Right lobe of liver (tissue), 6 donors: Measurements from ENCODE around the gene RADX. TPM values are rescaled to one million over a fixed set of nuclear protein-coding genes. Genes with fewer than 3 reads are reported as not detected.

Source experiments
- ATAC-seq, 4 donors: fragments of 200-7000 bp; cut with Tn5 transposase; one replicate each; pipeline ENCODE4 v1.9.1; 2020; ENCODE audit warnings: mild to moderate bottlenecking in 4 of 4, moderate library complexity in 4 of 4
- DNase-seq, 3 donors: peaks; one replicate each; pipeline ENCODE4 v3.0.0-alpha.2; 2020
- H3K27ac ChIP-seq, 3 donors: fragments of 200-600 bp; one replicate each; pipeline ENCODE4 v1.8.0; 2022
- H3K27me3 ChIP-seq, 2 donors: fragments of 200-600 bp; one replicate each; pipeline ENCODE4 v1.8.0; 2022
- H3K36me3 ChIP-seq, 4 donors: fragments of 200-600 bp; sonication (generic) in 1 of 4; one replicate each; pipeline versions ENCODE4 v1.5.1 to v1.8.0; 2017 to 2022; ENCODE audit warnings: control low read depth in 1 of 4
- H3K4me1 ChIP-seq, 4 donors: fragments of 200-600 bp; sonication (generic) in 1 of 4; one replicate each; pipeline versions ENCODE4 v1.5.1 to v1.8.0; 2017 to 2022; ENCODE audit warnings: control low read depth in 1 of 4
- H3K4me3 ChIP-seq, 3 donors: fragments of 200-600 bp; one replicate each; pipeline ENCODE4 v1.8.0; 2022
- H3K9me3 ChIP-seq, 4 donors: fragments of 200-600 bp; sonication (generic) in 1 of 4; one replicate each; pipeline versions ENCODE4 v1.5.1 to v1.8.0; 2017 to 2022; ENCODE audit warnings: control low read depth in 1 of 4
- POLR2A ChIP-seq: fragments of 450-650 bp; IDR thresholded peaks from one replicate; pipeline ENCODE4 v1.6.1; 2017; ENCODE audit warnings: antibody characterized with exemption, mild to moderate bottlenecking
- WGBS: methylation state at CpG from one replicate; pipeline ENCODE4 v1.1.6; 2018; ENCODE audit warnings: low coverage, low lambda C conversion rate; ENCODE audit not compliant: insufficient coverage; ENCODE audit errors: missing lambda C conversion rate; 5-methylcytosine and 5-hydroxymethylcytosine counted together
- intact Hi-C, 2 donors: fragments of 100-400 bp; cut with DNase I; formaldehyde crosslinking; loops; one replicate each; pipeline versions ENCODE4 v1.11.2 to v1.14.1; 2022
- microRNA counts: library from miRNA; unstranded; fragments of <30 nt; microRNA quantifications from one replicate; lab custom pipeline; 2016
- microRNA-seq, 2 donors: library from miRNA; unstranded; fragments of <30 nt; microRNA quantifications; one replicate each; pipeline ENCODE4, GENCODE V29; 2019 to 2020
- small RNA-seq, 2 experiments: library from RNA; depleted of rRNA; stranded (forward); fragments of <200 nt; gene quantifications; one replicate each; pipeline ENCODE3, GENCODE V24; 2016
- total RNA-seq, 6 experiments: library from RNA; depleted of rRNA in 2 of 6; stranded (reverse); fragments of >200 nt in 2 of 6; fragmentation: NEBNext Ultra II Directional in 3 of 6; extraction: Animal tissue kit (Norgen Biotek cat#: 25700) in 3 of 6; gene quantifications; one replicate each; pipeline versions ENCODE4 v1.1.0 to v1.2.4, GENCODE V29; 2016 to 2023
- TF ChIP-seq, protein P1 (sequence below), 4 donors: fragments of 200-600 bp in 3 of 4; fragments of 450-650 bp in 1 of 4; IDR thresholded peaks; one replicate each; pipeline versions ENCODE4 v1.5.1 to v1.8.0; 2016 to 2022; ENCODE audit warnings: antibody characterized with exemption in 4 of 4, mild to moderate bottlenecking in 2 of 4
- donor health status: DM: no; HTN: yes; CAD: no.
- donor health status: DM: no; HTN: no; CAD: no.
- donor health status: DM: no; HTN: no; CAD: no.
- donor health status: DM: no; HTN: yes; CAD: no.
- donor health status: DM: no; HTN: yes; CAD: no.

The RADX gene
- total RNA-seq, 6 experiments from 2014 or later, result 0.55 to 1.7 (median 1.3) TPM

- Histone ChIP-seq H3K27ac (peak within 1 kb of the TSS; percentile 15 to 84 (median 49)), H3K4me3 (peak within 1 kb of the TSS; percentile 42 to 70 (median 70)), H3K36me3 (no peaks in the 10 kb centered on the region), H3K9me3 (no peaks in the 10 kb centered on the region), H3K4me1 (no peaks in the 10 kb centered on the region), H3K27me3 (no peaks in the 10 kb centered on the region)
- ATAC-seq (peak; percentile 89 to 94 (median 92)), DNase-seq (peak; percentile 79 to 86 (median 84))
- intact Hi-C loops, result no loop called here
- WGBS, result 40% methylated on average over 25 of the region's 79 CpGs
- peak; percentile 79 for TF ChIP-seq POLR2A
- TF ChIP-seq, protein P1, sequence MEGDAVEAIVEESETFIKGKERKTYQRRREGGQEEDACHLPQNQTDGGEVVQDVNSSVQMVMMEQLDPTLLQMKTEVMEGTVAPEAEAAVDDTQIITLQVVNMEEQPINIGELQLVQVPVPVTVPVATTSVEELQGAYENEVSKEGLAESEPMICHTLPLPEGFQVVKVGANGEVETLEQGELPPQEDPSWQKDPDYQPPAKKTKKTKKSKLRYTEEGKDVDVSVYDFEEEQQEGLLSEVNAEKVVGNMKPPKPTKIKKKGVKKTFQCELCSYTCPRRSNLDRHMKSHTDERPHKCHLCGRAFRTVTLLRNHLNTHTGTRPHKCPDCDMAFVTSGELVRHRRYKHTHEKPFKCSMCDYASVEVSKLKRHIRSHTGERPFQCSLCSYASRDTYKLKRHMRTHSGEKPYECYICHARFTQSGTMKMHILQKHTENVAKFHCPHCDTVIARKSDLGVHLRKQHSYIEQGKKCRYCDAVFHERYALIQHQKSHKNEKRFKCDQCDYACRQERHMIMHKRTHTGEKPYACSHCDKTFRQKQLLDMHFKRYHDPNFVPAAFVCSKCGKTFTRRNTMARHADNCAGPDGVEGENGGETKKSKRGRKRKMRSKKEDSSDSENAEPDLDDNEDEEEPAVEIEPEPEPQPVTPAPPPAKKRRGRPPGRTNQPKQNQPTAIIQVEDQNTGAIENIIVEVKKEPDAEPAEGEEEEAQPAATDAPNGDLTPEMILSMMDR (IDR thresholded peaks at IDR 0.05), result no peak
Measured at GRCh38 chrX:106726485-106727437, 115.0 kb downstream of the RADX start, which contains the start of gene RNF128. RNF128 (plus strand) TSS chrX:106726701; CDS start chrX:106726914, 213 bp downstream.

- intact Hi-C loops, result no loop called here
- Histone ChIP-seq H3K27me3 (no peaks in the 10 kb centered on the region), H3K27ac (peak overlapping the region in 2 of 3 donors; percentile 49 to 84), H3K4me3 (peak overlapping the region; percentile 42 to 70 (median 70)), H3K9me3 (no peaks in the 10 kb centered on the region), H3K36me3 (no peaks in the 10 kb centered on the region), H3K4me1 (no peaks in the 10 kb centered on the region)
- DNase-seq (no peak), ATAC-seq (no peak)
- TF ChIP-seq, protein P1 (IDR thresholded peaks at IDR 0.05), result no peak
- TF ChIP-seq POLR2A, result no peak
- 41% methylated on average over 2 of the region's 2 CpGs for WGBS
Measured at GRCh38 chrX:106728337-106728736, 116.6 kb downstream of the RADX start.

MicroRNAs encoded within 50 kb of the gene (microRNA counts, 767-probe panel; counts per million panel counts)
- microRNA hsa-miR-548an (lab: Ali Mortazavi, UCI), result 237 counts per million

Small RNA genes within 50 kb of the gene (microRNA-seq; reads per million reads assigned to microRNA genes)
- 0.58 to 0.64 reads per million in 2 donors for gene MIR548AN

Small RNA genes within 50 kb of the gene (small RNA-seq; reads per million reads assigned to genes)
- 0 reads per million in 2 experiments for gene AL590808.1
- 0 reads per million in 2 experiments for gene MIR548AN

Other genes starting within 250 kb of the RADX start
- gene RNF128, start 114.7 kb downstream of the RADX start, total RNA-seq, result 10 to 100 TPM; 39.4 to 48.7 (median 45.4) TPM
- 1 to 10 TPM; 6.6 to 9.6 (median 8.2) TPM for gene TBC1D8B, start 190.7 kb downstream of the RADX start, total RNA-seq